ENCODE measurements around the gene RBM39.
"Not testable (repeated sequence)": the region's sequence is repeated elsewhere in the genome, so short reads cannot be mapped to it uniquely, and the experiment has no call there.

RBM39 gene

DNA sequence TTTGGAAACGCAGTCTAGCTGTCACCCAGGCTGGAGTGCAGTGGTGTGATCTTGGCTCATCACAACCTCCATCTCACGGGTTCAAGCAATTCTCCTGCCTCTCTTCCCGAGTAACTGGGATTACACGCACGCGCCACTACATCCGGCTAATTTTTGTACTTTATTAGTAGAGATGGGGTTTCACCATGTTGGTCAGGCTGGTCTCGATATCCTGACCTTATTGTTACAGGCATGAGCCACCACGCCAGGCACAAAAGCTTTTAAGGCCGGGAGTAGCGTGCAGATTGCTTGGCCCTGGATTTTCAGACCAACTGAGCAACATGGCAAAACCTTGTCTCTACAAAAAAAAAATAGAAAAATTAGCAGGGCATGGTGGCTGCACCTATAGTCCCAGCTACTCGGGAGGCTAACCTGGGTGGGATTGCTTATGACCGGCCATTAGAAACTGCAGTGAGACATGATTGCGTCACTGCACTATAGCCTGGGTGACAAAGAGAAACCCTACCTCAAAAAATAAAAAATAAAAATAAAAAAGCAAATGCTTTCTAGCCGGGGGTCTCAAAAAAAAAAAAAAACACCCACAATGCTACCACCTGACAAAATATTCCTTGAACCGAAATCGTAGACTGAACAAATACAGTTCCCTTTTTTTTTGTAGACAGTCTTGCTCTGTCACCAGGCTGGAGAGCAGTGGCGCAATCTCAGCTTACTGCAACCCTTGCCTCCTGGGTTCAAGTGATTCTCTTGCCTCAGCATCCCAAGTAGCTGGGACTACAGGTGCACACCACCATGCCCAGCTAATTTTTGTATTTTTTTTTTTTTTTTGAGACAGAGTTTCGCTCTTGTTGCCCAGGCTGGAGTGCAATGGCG lies 15.0 kb downstream of the RBM39 start:
- H3K79me2 ChIP-seq (ENCODE audit: insufficient read depth, low read length): peaks cover 46% of the 10 kb centered on the region
- H3K9me3 ChIP-seq (ENCODE audit: low read length): no peaks in the 10 kb centered on the region
- no peaks in the 10 kb centered on the region for H3K9me2 ChIP-seq (ENCODE audit: low read depth, low read length)
- TF ChIP-seq EZH2 (IDR thresholded peaks at IDR 0.05; ENCODE audit: borderline replicate concordance, low read length): no peak
- TF ChIP-seq, protein P1, sequence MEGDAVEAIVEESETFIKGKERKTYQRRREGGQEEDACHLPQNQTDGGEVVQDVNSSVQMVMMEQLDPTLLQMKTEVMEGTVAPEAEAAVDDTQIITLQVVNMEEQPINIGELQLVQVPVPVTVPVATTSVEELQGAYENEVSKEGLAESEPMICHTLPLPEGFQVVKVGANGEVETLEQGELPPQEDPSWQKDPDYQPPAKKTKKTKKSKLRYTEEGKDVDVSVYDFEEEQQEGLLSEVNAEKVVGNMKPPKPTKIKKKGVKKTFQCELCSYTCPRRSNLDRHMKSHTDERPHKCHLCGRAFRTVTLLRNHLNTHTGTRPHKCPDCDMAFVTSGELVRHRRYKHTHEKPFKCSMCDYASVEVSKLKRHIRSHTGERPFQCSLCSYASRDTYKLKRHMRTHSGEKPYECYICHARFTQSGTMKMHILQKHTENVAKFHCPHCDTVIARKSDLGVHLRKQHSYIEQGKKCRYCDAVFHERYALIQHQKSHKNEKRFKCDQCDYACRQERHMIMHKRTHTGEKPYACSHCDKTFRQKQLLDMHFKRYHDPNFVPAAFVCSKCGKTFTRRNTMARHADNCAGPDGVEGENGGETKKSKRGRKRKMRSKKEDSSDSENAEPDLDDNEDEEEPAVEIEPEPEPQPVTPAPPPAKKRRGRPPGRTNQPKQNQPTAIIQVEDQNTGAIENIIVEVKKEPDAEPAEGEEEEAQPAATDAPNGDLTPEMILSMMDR (IDR thresholded peaks at IDR 0.05; ENCODE audit: low read length): no peak
- no peaks in the 10 kb centered on the region for H3K4me1 ChIP-seq (ENCODE audit: insufficient read depth, low read length, severe bottlenecking)
- H3K9ac ChIP-seq (ENCODE audit: low read length): no peak overlapping the region
- H3K36me3 ChIP-seq (ENCODE audit: insufficient read depth, low read length): peaks cover 94% of the 10 kb centered on the region
- 0 out of 2 replicates have a peak, but pooled peaks cover 3% of the 10 kb centered on the region for H4K20me1 ChIP-seq (ENCODE audit: insufficient read depth, low read length)
- H3K4me3 ChIP-seq (ENCODE audit: low read depth, low read length, poor library complexity, severe bottlenecking): no peak overlapping the region
- no peaks in the 10 kb centered on the region for H3F3A ChIP-seq (ENCODE audit: insufficient read depth, low read length)
- no peak overlapping the region for H3K27ac ChIP-seq (ENCODE audit: low read depth, low read length, poor library complexity, severe bottlenecking)
- H3K4me2 ChIP-seq (ENCODE audit: low read length): no peak overlapping the region
- no peaks in the 10 kb centered on the region for H3K27me3 ChIP-seq (ENCODE audit: insufficient read depth, low read length)
- no peak overlapping the region for H2AFZ ChIP-seq (ENCODE audit: low read length)

DNA sequence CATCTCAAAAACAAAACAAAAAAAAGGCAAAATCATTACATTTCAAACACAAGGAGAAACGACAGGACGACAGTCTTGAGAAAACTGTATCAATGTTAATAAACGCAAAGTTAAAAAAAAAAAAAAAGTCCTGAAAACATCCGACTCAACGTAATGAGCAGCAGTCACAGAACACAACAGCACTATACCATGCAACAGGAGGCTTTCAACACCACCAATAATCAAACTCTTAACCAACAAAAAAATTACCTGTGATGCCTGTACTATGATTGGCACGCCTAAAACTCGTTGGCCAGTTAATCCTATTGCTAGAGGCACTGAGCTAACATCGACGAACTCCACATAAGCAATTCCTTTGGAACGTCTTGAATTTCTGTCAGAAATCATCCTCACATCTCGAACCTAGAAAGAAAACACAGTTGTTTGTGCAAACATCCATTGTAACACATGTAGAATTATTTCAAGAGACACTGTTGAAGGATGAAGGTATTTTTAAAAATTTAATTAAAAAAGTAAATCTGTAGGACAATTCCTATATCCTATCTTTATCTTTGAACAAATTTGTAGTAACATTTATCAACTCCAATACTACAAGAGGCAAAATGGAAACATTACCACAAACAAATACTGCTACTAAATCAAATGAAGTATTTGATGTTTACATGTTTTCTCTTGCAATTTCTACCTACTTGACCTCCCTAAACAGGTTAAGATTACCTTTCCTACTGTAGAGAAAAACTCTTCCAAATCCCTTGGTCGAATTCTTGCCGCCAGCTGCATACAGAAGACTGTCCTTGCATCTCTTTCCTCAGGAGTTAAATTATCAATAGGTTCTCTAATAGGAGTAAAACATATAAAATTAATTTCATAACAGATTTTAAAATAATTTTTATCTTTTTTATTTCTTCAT lies 17.5 kb downstream of the RBM39 start:
- H4K20me1 ChIP-seq (ENCODE audit: insufficient read depth, low read length): no peaks in the 10 kb centered on the region
- TF ChIP-seq, protein P1 (IDR thresholded peaks at IDR 0.05; ENCODE audit: low read length): no peak
- no peak for TF ChIP-seq EZH2 (IDR thresholded peaks at IDR 0.05; ENCODE audit: borderline replicate concordance, low read length)
- H3K4me2 ChIP-seq (ENCODE audit: low read length): no peak overlapping the region
- H3K4me1 ChIP-seq (ENCODE audit: insufficient read depth, low read length, severe bottlenecking): no peaks in the 10 kb centered on the region
- peaks cover 8% of the 10 kb centered on the region; the same call in 1 of the 2 replicates for H3F3A ChIP-seq (ENCODE audit: insufficient read depth, low read length)
- H3K9me3 ChIP-seq (ENCODE audit: low read length): no peaks in the 10 kb centered on the region
- H3K9me2 ChIP-seq (ENCODE audit: low read depth, low read length): no peaks in the 10 kb centered on the region
- H3K27me3 ChIP-seq (ENCODE audit: insufficient read depth, low read length): no peaks in the 10 kb centered on the region
- H3K79me2 ChIP-seq (ENCODE audit: insufficient read depth, low read length): peaks cover 27% of the 10 kb centered on the region
- H2AFZ ChIP-seq (ENCODE audit: low read length): no peak overlapping the region
- no peak overlapping the region for H3K4me3 ChIP-seq (ENCODE audit: low read depth, low read length, poor library complexity, severe bottlenecking)
- peaks cover 94% of the 10 kb centered on the region for H3K36me3 ChIP-seq (ENCODE audit: insufficient read depth, low read length)
- H3K9ac ChIP-seq (ENCODE audit: low read length): no peak overlapping the region
- no peak overlapping the region for H3K27ac ChIP-seq (ENCODE audit: low read depth, low read length, poor library complexity, severe bottlenecking)

DNA sequence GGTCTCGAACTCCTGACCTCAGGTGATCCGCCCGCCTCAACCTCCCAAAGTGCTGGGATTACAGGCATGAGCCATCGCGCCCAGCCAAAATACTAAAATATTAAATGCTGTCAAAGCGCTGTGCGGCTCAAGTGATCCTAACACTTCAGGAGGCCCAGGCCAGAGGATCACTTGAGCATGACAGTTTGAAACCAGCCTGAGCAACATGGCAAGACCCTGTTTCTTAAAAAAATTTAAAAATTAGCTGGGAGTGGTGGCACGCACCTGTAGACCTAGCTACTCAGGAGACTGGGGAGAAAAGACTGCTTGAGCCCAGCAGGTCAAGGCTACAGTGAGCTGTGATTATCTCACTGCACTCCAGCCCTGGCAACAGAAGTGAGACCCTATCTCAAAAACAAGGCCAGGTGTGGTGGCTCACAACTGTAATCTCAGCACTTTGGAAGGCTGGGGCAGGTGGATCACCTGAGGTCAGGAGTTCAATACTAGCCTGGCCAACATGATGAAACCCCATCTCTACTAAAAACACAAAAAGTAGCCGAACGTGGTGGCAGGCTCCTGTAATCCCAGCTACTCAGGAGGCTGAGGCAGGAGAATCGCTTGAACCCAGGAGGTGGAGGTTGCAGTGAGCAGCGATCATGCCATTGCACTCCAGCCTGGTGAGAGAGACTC lies 18.3 kb downstream of the RBM39 start:
- peaks cover 23% of the 10 kb centered on the region for H3K79me2 ChIP-seq (ENCODE audit: insufficient read depth, low read length)

DNA sequence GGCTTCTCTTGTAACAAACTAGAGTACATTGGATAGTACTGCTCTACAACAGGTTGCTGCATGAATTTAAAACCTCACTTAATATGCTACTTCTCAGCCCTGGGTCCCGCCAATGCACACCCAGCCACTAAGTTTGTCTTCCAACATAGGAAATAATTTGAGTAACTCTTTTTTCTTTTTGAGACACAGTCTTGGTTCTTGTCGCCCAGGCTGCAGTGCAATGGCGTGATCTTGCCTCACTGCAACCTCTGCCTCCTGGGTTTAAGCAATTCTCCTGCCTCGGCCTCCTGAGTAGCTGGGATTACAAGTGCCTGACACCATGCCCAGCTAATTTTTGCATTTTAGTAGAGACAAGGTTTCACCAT lies 18.8 kb downstream of the RBM39 start:
- H3K4me2 ChIP-seq (ENCODE audit: low read length); H3K9me3 ChIP-seq (ENCODE audit: low read length); H4K20me1 ChIP-seq (ENCODE audit: insufficient read depth, low read length); H3K27ac ChIP-seq (ENCODE audit: low read depth, low read length, poor library complexity, severe bottlenecking); H2AFZ ChIP-seq (ENCODE audit: low read length); H3K4me3 ChIP-seq (ENCODE audit: low read depth, low read length, poor library complexity, severe bottlenecking); H3K4me1 ChIP-seq (ENCODE audit: insufficient read depth, low read length, severe bottlenecking); H3F3A ChIP-seq (ENCODE audit: insufficient read depth, low read length); H3K27me3 ChIP-seq (ENCODE audit: insufficient read depth, low read length); H3K9ac ChIP-seq (ENCODE audit: low read length); H3K9me2 ChIP-seq (ENCODE audit: low read depth, low read length): not testable (repeated sequence)
- H3K79me2 ChIP-seq (ENCODE audit: insufficient read depth, low read length): peaks cover 24% of the 10 kb centered on the region
- H3K36me3 ChIP-seq (ENCODE audit: insufficient read depth, low read length): peaks cover 96% of the 10 kb centered on the region

More for the DNA sequence above, 18.3 kb downstream of the RBM39 start:
- H4K20me1 ChIP-seq (ENCODE audit: insufficient read depth, low read length); H3K4me2 ChIP-seq (ENCODE audit: low read length); H3K27ac ChIP-seq (ENCODE audit: low read depth, low read length, poor library complexity, severe bottlenecking); H3K9ac ChIP-seq (ENCODE audit: low read length); H3K9me3 ChIP-seq (ENCODE audit: low read length); H3K4me3 ChIP-seq (ENCODE audit: low read depth, low read length, poor library complexity, severe bottlenecking); H2AFZ ChIP-seq (ENCODE audit: low read length); H3F3A ChIP-seq (ENCODE audit: insufficient read depth, low read length); H3K4me1 ChIP-seq (ENCODE audit: insufficient read depth, low read length, severe bottlenecking); H3K9me2 ChIP-seq (ENCODE audit: low read depth, low read length); H3K27me3 ChIP-seq (ENCODE audit: insufficient read depth, low read length): not testable (repeated sequence)
- H3K36me3 ChIP-seq (ENCODE audit: insufficient read depth, low read length): peaks cover 95% of the 10 kb centered on the region

All from OCI-LY1 (cell line).